Measurements from ENCODE around the gene CEP170B. TPM values are rescaled to one million over a fixed set of nuclear protein-coding genes. Genes with fewer than 3 reads are reported as not detected.

Gene CEP170B
- total and polyA plus RNA-seq, 2 of the 8 experiments (the other 6 are each of a cell fraction or from before 2014, with no cell fraction given): 9.1 to 33.8 TPM

- H3K79me2 ChIP-seq (ENCODE audit: control insufficient read depth in 1 of 2, insufficient read depth in 2 of 2, low read length in 2 of 2): no peaks in the 10 kb centered on the region
Observed at GRCh38 chr14:104881369-104881979, 16.4 kb downstream of the CEP170B start.

More at GRCh38 chr14:104881369-104881979, 16.4 kb downstream of the CEP170B start:
- Histone ChIP-seq H4K20me1 (replicated peaks in 1 of 2; ENCODE audit: control insufficient read depth in 1 of 2, insufficient read depth in 2 of 2, low read length in 2 of 2) (peaks cover 0 to 21% of the 10 kb centered on the region in 2 experiments), H3K4me3 (ENCODE audit: extremely low read depth in 1 of 4, insufficient read depth in 2 of 4, low read depth in 3 of 4, low read length in 4 of 4) (no peak overlapping the region), H3K27ac (ENCODE audit: low read depth, low read length) (no peak overlapping the region), H4K5ac (ENCODE audit: insufficient read length, low read depth, low read length) (no peak overlapping the region), H3K14ac (ENCODE audit: insufficient read length) (no peak overlapping the region), H2AK5ac (ENCODE audit: low read depth, low read length) (no peak overlapping the region), H3K79me1 (ENCODE audit: low read depth, low read length) (peaks cover 3% of the 10 kb centered on the region), H3K18ac (ENCODE audit: extremely low read depth, low read length) (no peak overlapping the region), H4K91ac (replicated peaks; ENCODE audit: insufficient read length, low read length) (no peak overlapping the region), H3K36me3 (ENCODE audit: control insufficient read depth in 2 of 4, insufficient read depth in 4 of 4, low read length in 3 of 4) (peaks cover 0 to 29% (median 4%) of the 10 kb centered on the region in 4 experiments; a peak in 4 of 8 replicates), H3K9ac (replicated peaks in 1 of 4; ENCODE audit: extremely low read depth in 1 of 4, low read depth in 3 of 4, low read length in 3 of 4) (no peak overlapping the region), H4K8ac (ENCODE audit: extremely low read depth, insufficient read depth, low read length) (no peak overlapping the region), H3K4ac (replicated peaks; ENCODE audit: insufficient read length, low read depth, low read length) (no peak overlapping the region), H3K27me3 (replicated peaks in 1 of 4; ENCODE audit: control insufficient read depth in 3 of 4, extremely low read depth in 1 of 4, insufficient read depth in 3 of 4, low read length in 3 of 4) (no peaks in the 10 kb centered on the region), H2BK120ac (replicated peaks; ENCODE audit: low read depth, low read length) (no peak overlapping the region), H3K23me2 (ENCODE audit: low read depth, low read length) (no peaks in the 10 kb centered on the region; the same call in 1 of the 2 replicates), H3K9me3 (ENCODE audit: insufficient read depth in 2 of 2, low read depth in 1 of 2, low read length in 1 of 2) (no peaks in the 10 kb centered on the region), H2AFZ (ENCODE audit: low read length) (no peak overlapping the region), H3K56ac (replicated peaks; ENCODE audit: insufficient read length, low read depth, low read length) (no peak overlapping the region), H2BK15ac (ENCODE audit: low read length) (no peak overlapping the region), H2BK5ac (ENCODE audit: low read depth, low read length) (no peak overlapping the region), H2BK12ac (ENCODE audit: low read depth, low read length) (no peak overlapping the region), H3K4me1 (replicated peaks in 1 of 4; ENCODE audit: control insufficient read depth in 3 of 4, insufficient read depth in 4 of 4, low read length in 3 of 4) (peaks cover 0 to 13% (median 1%) of the 10 kb centered on the region in 4 experiments; a peak in 2 of 7 replicates), H2BK20ac (ENCODE audit: low read length) (no peak overlapping the region), H3K4me2 (ENCODE audit: insufficient read depth in 1 of 2, low read depth in 2 of 2, low read length in 2 of 2) (no peak overlapping the region), H3K23ac (ENCODE audit: insufficient read length) (no peak overlapping the region)
- WGBS, 2 experiments (ENCODE audit: extremely low coverage in 1 of 2, insufficient coverage in 1 of 2, insufficient read length in 1 of 2, insufficient replicate concordance in 2 of 2, low coverage in 1 of 2, low lambda C conversion rate in 2 of 2, missing lambda C conversion rate in 1 of 2): 79% methylated on average over 13 of the region's 13 CpGs; no CpG with 5 or more reads in 1 of the 2 experiments
- CTCF ChIA-PET (ENCODE audit: partially characterized antibody): interaction anchor here (0.7 to 4.5 kb wide), 5 partner anchors 14 to 135 kb away, joined by 3 to 26 read pairs (median 4); no protein-coding TSS in a partner anchor
- DNase-seq (ENCODE audit: low read depth in 1 of 2, low spot score in 2 of 2) (no peak), FAIRE-seq (no peak)
- POLR2A ChIA-PET (ENCODE audit: partially characterized antibody): no interaction called here
- TF ChIP-seq ASH2L (IDR thresholded peaks at IDR 0.05; ENCODE audit: low read length): no peak
- no peak for TF ChIP-seq RXRA (IDR thresholded peaks at IDR 0.05; ENCODE audit: insufficient read depth, low read depth, low read length)
- TF ChIP-seq KDM4A (IDR thresholded peaks at IDR 0.05; ENCODE audit: low read depth, low read length, severe bottlenecking): no peak
- TF ChIP-seq TBP (IDR thresholded peaks at IDR 0.05; ENCODE audit: low read depth, low read length): no peak

All from H1 (cell line).